Chondrocyte (in vitro differentiated cells): ENCODE results near the gene ERC1. TPM values are rescaled to one million over a fixed set of nuclear protein-coding genes. Genes with fewer than 3 reads are reported as not detected.
A peak's percentile ranks its signal among the peaks of the same experiment; 100 is the strongest.

Experiments
- DNase-seq: peaks from one replicate; pipeline ENCODE4 v3.0.0; 2021; ENCODE audit warnings: mixed read lengths, low spot score
- H3K27ac Mint-ChIP-seq: one replicate; pipeline ENCODE4 v1.8.0; 2021; ENCODE audit warnings: mild to moderate bottlenecking, moderate library complexity, mixed read lengths; ENCODE audit not compliant: unreplicated experiment
- H3K27me3 Mint-ChIP-seq: 2 replicates; pipeline ENCODE4 v1.8.0; 2021; ENCODE audit warnings: low read depth, mixed read lengths
- H3K36me3 Mint-ChIP-seq: 2 replicates; pipeline ENCODE4 v1.8.0; 2021; ENCODE audit warnings: low read depth, mixed read lengths
- H3K4me1 Mint-ChIP-seq: 2 replicates; pipeline ENCODE4 v1.8.0; 2021; ENCODE audit warnings: low read depth, mild to moderate bottlenecking, mixed read lengths
- H3K4me3 Mint-ChIP-seq: one replicate; pipeline ENCODE4 v1.8.0; 2021; ENCODE audit warnings: mild to moderate bottlenecking, moderate library complexity, mixed read lengths; ENCODE audit not compliant: unreplicated experiment
- H3K9me3 Mint-ChIP-seq: 2 replicates; pipeline ENCODE4 v1.8.0; 2021; ENCODE audit warnings: low read depth, mixed read lengths
- total RNA-seq: library from RNA; stranded (reverse); gene quantifications from 3 replicates; pipeline ENCODE4 v1.2.1, GENCODE V29; 2021
- TF ChIP-seq, protein P1 (sequence below): fragments of 200-600 bp; sonication (generic); IDR thresholded peaks from 2 replicates; pipeline ENCODE4 v1.5.0; 2021; ENCODE audit warnings: antibody characterized with exemption, mild to moderate bottlenecking, moderate library complexity

The ERC1 gene
- total RNA-seq, 1 donor from 2014 or later = 79.3 TPM

GRCh38 chr12:1041478-1041877 lies 50.5 kb downstream of the ERC1 start:
- Mint-ChIP-seq H3K9me3 (no peaks in the 10 kb centered on the region), H3K4me3 (no peak overlapping the region), H3K4me1 (peaks cover 31% of the 10 kb centered on the region), H3K36me3 (peaks cover 1% of the 10 kb centered on the region), H3K27ac (no peak overlapping the region), H3K27me3 (no peaks in the 10 kb centered on the region)
- TF ChIP-seq, protein P1, sequence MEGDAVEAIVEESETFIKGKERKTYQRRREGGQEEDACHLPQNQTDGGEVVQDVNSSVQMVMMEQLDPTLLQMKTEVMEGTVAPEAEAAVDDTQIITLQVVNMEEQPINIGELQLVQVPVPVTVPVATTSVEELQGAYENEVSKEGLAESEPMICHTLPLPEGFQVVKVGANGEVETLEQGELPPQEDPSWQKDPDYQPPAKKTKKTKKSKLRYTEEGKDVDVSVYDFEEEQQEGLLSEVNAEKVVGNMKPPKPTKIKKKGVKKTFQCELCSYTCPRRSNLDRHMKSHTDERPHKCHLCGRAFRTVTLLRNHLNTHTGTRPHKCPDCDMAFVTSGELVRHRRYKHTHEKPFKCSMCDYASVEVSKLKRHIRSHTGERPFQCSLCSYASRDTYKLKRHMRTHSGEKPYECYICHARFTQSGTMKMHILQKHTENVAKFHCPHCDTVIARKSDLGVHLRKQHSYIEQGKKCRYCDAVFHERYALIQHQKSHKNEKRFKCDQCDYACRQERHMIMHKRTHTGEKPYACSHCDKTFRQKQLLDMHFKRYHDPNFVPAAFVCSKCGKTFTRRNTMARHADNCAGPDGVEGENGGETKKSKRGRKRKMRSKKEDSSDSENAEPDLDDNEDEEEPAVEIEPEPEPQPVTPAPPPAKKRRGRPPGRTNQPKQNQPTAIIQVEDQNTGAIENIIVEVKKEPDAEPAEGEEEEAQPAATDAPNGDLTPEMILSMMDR = no peak
- DNase-seq = no peak

- peaks cover 37% of the 10 kb centered on the region for H3K4me1 Mint-ChIP-seq
- H3K27me3 Mint-ChIP-seq = no peaks in the 10 kb centered on the region
- H3K27ac Mint-ChIP-seq = peak overlapping the region; percentile 43
- no peaks in the 10 kb centered on the region for H3K36me3 Mint-ChIP-seq
- no peak for DNase-seq
- TF ChIP-seq, protein P1 = no peak
- no peaks in the 10 kb centered on the region for H3K9me3 Mint-ChIP-seq
- H3K4me3 Mint-ChIP-seq = no peak overlapping the region
Observed at GRCh38 chr12:1044199-1044598, 53.2 kb downstream of the ERC1 start.

DNA sequence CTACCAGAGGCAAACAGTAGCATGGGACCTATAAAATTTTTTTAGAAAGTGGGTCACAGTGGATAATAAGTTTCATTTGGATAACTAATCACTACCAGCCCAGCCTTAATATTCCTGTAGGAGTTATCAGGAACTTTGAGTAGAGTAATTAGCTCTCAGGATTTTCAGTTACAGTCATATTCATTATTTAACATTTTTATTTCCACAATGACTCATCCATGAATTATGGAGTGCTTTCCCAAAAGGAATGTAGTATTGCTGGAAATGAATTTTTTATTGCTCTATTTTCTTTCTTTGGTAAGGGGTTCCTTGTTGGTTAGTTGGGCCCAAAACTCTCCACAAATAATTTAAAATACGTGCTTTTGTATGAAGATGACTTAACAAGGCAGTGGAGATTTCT lies 53.7 kb downstream of the ERC1 start:
- Mint-ChIP-seq H3K4me1 (peaks cover 37% of the 10 kb centered on the region), H3K27me3 (no peaks in the 10 kb centered on the region), H3K4me3 (peak overlapping the region; percentile 22), H3K36me3 (no peaks in the 10 kb centered on the region), H3K27ac (peak overlapping the region; percentile 83), H3K9me3 (no peaks in the 10 kb centered on the region)
- TF ChIP-seq, protein P1 = no peak
- no peak for DNase-seq

- peaks cover 51% of the 10 kb centered on the region for H3K4me1 Mint-ChIP-seq
Observed at GRCh38 chr12:1046727-1047126, 55.7 kb downstream of the ERC1 start.

GRCh38 chr12:1047898-1048660 lies 57.1 kb downstream of the ERC1 start:
- no peaks in the 10 kb centered on the region for H3K9me3 Mint-ChIP-seq
- H3K4me3 Mint-ChIP-seq = no peak overlapping the region
- no peak for DNase-seq
- H3K4me1 Mint-ChIP-seq = peaks cover 52% of the 10 kb centered on the region
- TF ChIP-seq, protein P1 = no peak
- no peak overlapping the region for H3K27ac Mint-ChIP-seq
- H3K36me3 Mint-ChIP-seq = no peaks in the 10 kb centered on the region
- no peaks in the 10 kb centered on the region for H3K27me3 Mint-ChIP-seq

More at GRCh38 chr12:1046727-1047126, 55.7 kb downstream of the ERC1 start:
- no peak overlapping the region for H3K27ac Mint-ChIP-seq
- H3K9me3 Mint-ChIP-seq = no peaks in the 10 kb centered on the region
- H3K4me3 Mint-ChIP-seq = no peak overlapping the region
- DNase-seq = no peak
- TF ChIP-seq, protein P1 = no peak
- no peaks in the 10 kb centered on the region for H3K27me3 Mint-ChIP-seq
- H3K36me3 Mint-ChIP-seq = no peaks in the 10 kb centered on the region
